A673 (cell line): ENCODE data around the gene ADTRP. TPM values are rescaled to one million over a fixed set of nuclear protein-coding genes. Genes with fewer than 3 reads are reported as not detected.

Experiments used
- BruUV-seq: library from RNA; stranded (reverse); fragments of 400-500 nt; replicated peaks from 2 replicates; lab custom pipeline; 2021; lab: Mats Ljungman, UMichigan
- CTCF ChIA-PET: fragments of 300-600 bp; sonication (Branson Sonifier 250); formaldehyde crosslinking; loops from one replicate; lab custom pipeline; 2022; ENCODE audit warnings: antibody characterized with exemption; lab: Charles Lee
- POLR2A ChIA-PET: fragments of 300-600 bp; sonication (Branson Sonifier 250); formaldehyde crosslinking; loops from one replicate; lab custom pipeline; 2022; ENCODE audit warnings: antibody characterized with exemption; ENCODE audit not compliant: low non-redundant PET; lab: Charles Lee
- DNase-seq: peaks from one replicate; pipeline ENCODE4 v3.0.0-alpha.2; 2015; ENCODE audit warnings: low spot score
- H3K27ac ChIP-seq: fragments of 200-600 bp; sonication (generic); 2 replicates; pipeline ENCODE4 v1.5.1; 2016; ENCODE audit warnings: mixed run types, low read depth, mild to moderate bottlenecking, mixed read lengths, antibody characterized with exemption, low read length; ENCODE audit not compliant: poor library complexity, severe bottlenecking
- H3K27me3 ChIP-seq: fragments of 200-600 bp; sonication (generic); replicated peaks from 2 replicates; pipeline ENCODE4 v1.6.1; 2017; ENCODE audit warnings: mixed run types, low read depth, mild to moderate bottlenecking, mixed read lengths, antibody characterized with exemption, low read length; ENCODE audit not compliant: insufficient read depth, poor library complexity
- H3K36me3 ChIP-seq: fragments of 200-600 bp; sonication (generic); 2 replicates; pipeline ENCODE4 v1.6.1; 2016; ENCODE audit warnings: mixed run types, mild to moderate bottlenecking, mixed read lengths, antibody characterized with exemption, low read length; ENCODE audit not compliant: insufficient read depth, poor library complexity, severe bottlenecking
- H3K4me1 ChIP-seq: fragments of 200-600 bp; sonication (generic); 2 replicates; pipeline ENCODE4 v1.6.1; 2017; ENCODE audit warnings: mixed run types, mild to moderate bottlenecking, mixed read lengths, antibody characterized with exemption, low read length; ENCODE audit not compliant: insufficient read depth, poor library complexity, severe bottlenecking
- H3K4me3 ChIP-seq: fragments of 200-600 bp; sonication (generic); 2 replicates; pipeline ENCODE4 v1.5.1; 2016; ENCODE audit warnings: low read depth, mixed run types, mild to moderate bottlenecking, mixed read lengths, low read length; ENCODE audit not compliant: poor library complexity, severe bottlenecking
- H3K9me3 ChIP-seq: fragments of 200-600 bp; sonication (generic); 2 replicates; pipeline ENCODE4 v1.6.1; 2016; ENCODE audit warnings: mixed run types, low read depth, mild to moderate bottlenecking, mixed read lengths, antibody characterized with exemption, low read length; ENCODE audit not compliant: poor library complexity, severe bottlenecking
- EZH2 ChIP-seq: fragments of 200-600 bp; sonication (generic); IDR thresholded peaks from 2 replicates; pipeline ENCODE4 v1.6.1; 2017; ENCODE audit warnings: borderline replicate concordance, low read depth, mild to moderate bottlenecking, mixed read lengths, antibody characterized with exemption, low read length; ENCODE audit not compliant: poor library complexity, severe bottlenecking
- intact Hi-C: fragments of 100-400 bp; cut with micrococcal nuclease; formaldehyde crosslinking; loops from one replicate; pipeline ENCODE4 v1.10.0; 2022; ENCODE audit not compliant: unreplicated experiment
- total RNA-seq: library from RNA; stranded (reverse); gene quantifications from 2 replicates; pipeline ENCODE4 v1.2.3, GENCODE V29; 2021
- TF ChIP-seq, protein P1 (sequence below): fragments of 300-800, 200-600 bp; sonication (generic); conservative IDR thresholded peaks from 2 replicates; pipeline ENCODE4 v1.5.1; 2017; ENCODE audit warnings: low read depth, mild to moderate bottlenecking, antibody characterized with exemption, low read length, moderate library complexity, mixed read lengths

ADTRP gene
- total RNA-seq, 1 experiment from 2014 or later, result not detected

GRCh38 chr6:11758878-11759277 is 19.7 kb downstream of the ADTRP start:
- intact Hi-C loops, result no loop called here
- CTCF ChIA-PET, result no interaction called here

GRCh38 chr6:11756726-11757125 is 21.9 kb downstream of the ADTRP start:
- Histone ChIP-seq H3K36me3 (no peaks in the 10 kb centered on the region), H3K9me3 (no peaks in the 10 kb centered on the region), H3K4me1 (no peaks in the 10 kb centered on the region), H3K27me3 (peaks cover 13% of the 10 kb centered on the region), H3K27ac (no peak overlapping the region), H3K4me3 (no peak overlapping the region)
- intact Hi-C loops, result no loop called here
- CTCF ChIA-PET, result no interaction called here
- no peak for DNase-seq
- BruUV-seq, result no TSS peak
- no peak for TF ChIP-seq EZH2
- TF ChIP-seq, protein P1, sequence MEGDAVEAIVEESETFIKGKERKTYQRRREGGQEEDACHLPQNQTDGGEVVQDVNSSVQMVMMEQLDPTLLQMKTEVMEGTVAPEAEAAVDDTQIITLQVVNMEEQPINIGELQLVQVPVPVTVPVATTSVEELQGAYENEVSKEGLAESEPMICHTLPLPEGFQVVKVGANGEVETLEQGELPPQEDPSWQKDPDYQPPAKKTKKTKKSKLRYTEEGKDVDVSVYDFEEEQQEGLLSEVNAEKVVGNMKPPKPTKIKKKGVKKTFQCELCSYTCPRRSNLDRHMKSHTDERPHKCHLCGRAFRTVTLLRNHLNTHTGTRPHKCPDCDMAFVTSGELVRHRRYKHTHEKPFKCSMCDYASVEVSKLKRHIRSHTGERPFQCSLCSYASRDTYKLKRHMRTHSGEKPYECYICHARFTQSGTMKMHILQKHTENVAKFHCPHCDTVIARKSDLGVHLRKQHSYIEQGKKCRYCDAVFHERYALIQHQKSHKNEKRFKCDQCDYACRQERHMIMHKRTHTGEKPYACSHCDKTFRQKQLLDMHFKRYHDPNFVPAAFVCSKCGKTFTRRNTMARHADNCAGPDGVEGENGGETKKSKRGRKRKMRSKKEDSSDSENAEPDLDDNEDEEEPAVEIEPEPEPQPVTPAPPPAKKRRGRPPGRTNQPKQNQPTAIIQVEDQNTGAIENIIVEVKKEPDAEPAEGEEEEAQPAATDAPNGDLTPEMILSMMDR, result no peak
- POLR2A ChIA-PET, result no interaction called here

More at GRCh38 chr6:11758878-11759277, 19.7 kb downstream of the ADTRP start:
- TF ChIP-seq EZH2, result no peak
- TF ChIP-seq, protein P1, result no peak
- DNase-seq, result no peak
- BruUV-seq, result no TSS peak
- Histone ChIP-seq H3K36me3 (no peaks in the 10 kb centered on the region), H3K27me3 (peaks cover 4% of the 10 kb centered on the region), H3K4me3 (no peak overlapping the region), H3K9me3 (no peaks in the 10 kb centered on the region), H3K27ac (no peak overlapping the region), H3K4me1 (no peaks in the 10 kb centered on the region)
- POLR2A ChIA-PET, result no interaction called here

DNA sequence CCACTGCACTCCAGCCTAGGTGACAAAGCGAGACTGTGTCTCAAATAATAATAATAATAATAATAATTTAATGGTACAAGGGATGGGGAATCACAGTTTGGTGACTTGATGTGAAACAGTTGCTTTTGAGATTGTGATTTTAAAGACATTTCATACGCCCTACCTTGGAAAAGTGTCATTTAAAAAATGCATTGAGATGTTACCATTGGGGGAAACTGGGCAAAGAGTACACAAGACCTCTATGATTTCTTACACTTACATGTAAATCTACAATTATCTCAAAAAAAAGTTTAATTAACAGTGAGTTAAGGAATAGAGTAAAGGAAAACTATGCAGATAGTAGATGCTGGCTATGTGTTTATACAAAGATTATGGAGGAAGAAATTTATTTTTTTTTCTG is 22.3 kb downstream of the ADTRP start:
- Histone ChIP-seq H3K27ac (no peak overlapping the region), H3K36me3 (no peaks in the 10 kb centered on the region), H3K9me3 (no peaks in the 10 kb centered on the region), H3K27me3 (peaks cover 16% of the 10 kb centered on the region), H3K4me3 (no peak overlapping the region), H3K4me1 (no peaks in the 10 kb centered on the region)
- TF ChIP-seq, protein P1, result no peak
- TF ChIP-seq EZH2, result no peak
- no TSS peak for BruUV-seq
- ChIA-PET CTCF (no interaction called here), POLR2A (no interaction called here)
- DNase-seq, result no peak
- intact Hi-C loops, result no loop called here
